ENCODE measurements around the gene RTN1. TPM values are rescaled to one million over a fixed set of nuclear protein-coding genes. Genes with fewer than 3 reads are reported as not detected.

Gene RTN1
- total and polyA plus RNA-seq, 2 experiments from 2014 or later: 1.1 TPM

GRCh38 chr14:59919570-59920377 is 49.2 kb upstream of the RTN1 start, which contains the start of gene LRRC9:
TSS of gene LRRC9 (plus strand) at chr14:59920144.
- Histone ChIP-seq H3K9me3 (ENCODE audit: low read depth) (no peaks in the 10 kb centered on the region), H4K20me1 (ENCODE audit: insufficient read depth, poor library complexity, severe bottlenecking) (no peaks in the 10 kb centered on the region), H3K36me3 (replicated peaks; ENCODE audit: insufficient read depth, low read depth) (no peaks in the 10 kb centered on the region), H3K4me1 (ENCODE audit: insufficient read depth) (peaks cover 3% of the 10 kb centered on the region), H3K79me2 (no peaks in the 10 kb centered on the region), H3K27me3 (no peaks in the 10 kb centered on the region), H3K9me2 (replicated peaks; ENCODE audit: insufficient read depth) (no peaks in the 10 kb centered on the region), H2AFZ (peak within 1 kb of the TSS; percentile 67), H3K27ac (peak within 1 kb of the TSS; percentile 67), H3K4me2 (peak within 1 kb of the TSS; percentile 85), H3K4me3 (peak within 1 kb of the TSS; percentile 80)
- DNase-seq (ENCODE audit: low spot score): peak; percentile 92
- 4% methylated on average over 49 of the region's 57 CpGs for WGBS (ENCODE audit: low lambda C conversion rate, missing lambda C conversion rate)
- no peak for TF ChIP-seq EZH2 (IDR thresholded peaks at IDR 0.05; ENCODE audit: borderline replicate concordance)
- TF ChIP-seq CTCF (IDR thresholded peaks at IDR 0.05; ENCODE audit: poor library complexity): no peak
- no peak for TF ChIP-seq EZH2phosphoT487 (IDR thresholded peaks at IDR 0.05; ENCODE audit: low read depth, severe bottlenecking, unreplicated experiment)

- Histone ChIP-seq H4K20me1 (ENCODE audit: insufficient read depth, poor library complexity, severe bottlenecking) (no peaks in the 10 kb centered on the region), H3K9me2 (replicated peaks; ENCODE audit: insufficient read depth) (no peaks in the 10 kb centered on the region), H2AFZ (peak overlapping the region; percentile 67), H3K4me3 (peak overlapping the region; percentile 80), H3K27me3 (no peaks in the 10 kb centered on the region), H3K27ac (peak overlapping the region; percentile 67), H3K9me3 (ENCODE audit: low read depth) (no peaks in the 10 kb centered on the region), H3K4me1 (ENCODE audit: insufficient read depth) (peaks cover 3% of the 10 kb centered on the region), H3K36me3 (replicated peaks; ENCODE audit: insufficient read depth, low read depth) (no peaks in the 10 kb centered on the region), H3K4me2 (peak overlapping the region; percentile 85), H3K79me2 (no peaks in the 10 kb centered on the region)
- WGBS (ENCODE audit: low lambda C conversion rate, missing lambda C conversion rate): 1% methylated on average over 18 of the region's 18 CpGs
- peak; percentile 53 for DNase-seq (ENCODE audit: low spot score)
- TF ChIP-seq EZH2 (IDR thresholded peaks at IDR 0.05; ENCODE audit: borderline replicate concordance) (no peak), CTCF (IDR thresholded peaks at IDR 0.05; ENCODE audit: poor library complexity) (peak; percentile 59)
Observed at GRCh38 chr14:59918824-59919569, 48.4 kb upstream of the RTN1 start.

- H3K36me3 ChIP-seq (replicated peaks; ENCODE audit: insufficient read depth, low read depth): no peaks in the 10 kb centered on the region
- no peak for DNase-seq (ENCODE audit: low spot score)
- 83% methylated on average over 1 of the region's 1 CpG for WGBS (ENCODE audit: low lambda C conversion rate, missing lambda C conversion rate)
Observed at GRCh38 chr14:59913187-59913586, 42.6 kb upstream of the RTN1 start.

More at GRCh38 chr14:59913187-59913586, 42.6 kb upstream of the RTN1 start:
- Histone ChIP-seq H3K4me3 (no peak overlapping the region), H3K4me2 (no peak overlapping the region), H3K4me1 (ENCODE audit: insufficient read depth) (no peaks in the 10 kb centered on the region), H3K79me2 (no peaks in the 10 kb centered on the region), H4K20me1 (ENCODE audit: insufficient read depth, poor library complexity, severe bottlenecking) (no peaks in the 10 kb centered on the region), H3K27ac (no peak overlapping the region), H3K9me3 (ENCODE audit: low read depth) (no peaks in the 10 kb centered on the region), H2AFZ (no peak overlapping the region), H3K9me2 (replicated peaks; ENCODE audit: insufficient read depth) (no peaks in the 10 kb centered on the region), H3K27me3 (no peaks in the 10 kb centered on the region)
- TF ChIP-seq EZH2 (IDR thresholded peaks at IDR 0.05; ENCODE audit: borderline replicate concordance) (no peak), EZH2phosphoT487 (IDR thresholded peaks at IDR 0.05; ENCODE audit: low read depth, severe bottlenecking, unreplicated experiment) (no peak), CTCF (IDR thresholded peaks at IDR 0.05; ENCODE audit: poor library complexity) (no peak)
